ENCODE results near the gene ILDR1. TPM values are rescaled to one million over a fixed set of nuclear protein-coding genes. Genes with fewer than 3 reads are reported as not detected.

Gene ILDR1
- total and polyA plus RNA-seq, 2 of the 8 experiments (the other 6 are each of a cell fraction or from before 2014, with no cell fraction given): 1.8 TPM

GRCh38 chr3:122023335-122023910 is 1.4 kb upstream of the ILDR1 start:
- no peak overlapping the region for H2BK5ac ChIP-seq (ENCODE audit: low read depth, low read length)
- peaks cover 3% of the 10 kb centered on the region; the same call in 1 of the 2 replicates for H3K23me2 ChIP-seq (ENCODE audit: low read depth, low read length)
- H3K14ac ChIP-seq (ENCODE audit: insufficient read length): no peak overlapping the region
- H4K91ac ChIP-seq (replicated peaks; ENCODE audit: insufficient read length, low read length): no peak overlapping the region
- TF ChIP-seq RAD21 (IDR thresholded peaks at IDR 0.05 in 1 of 2, conservative IDR thresholded peaks at IDR 0.05 in 1 of 2; ENCODE audit: low read depth in 2 of 2, low read length in 2 of 2) (peak; percentile 35 to 45; a peak in 2 of 4 replicates), CTCF (IDR thresholded peaks at IDR 0.05; ENCODE audit: control extremely low read depth in 1 of 3, insufficient read depth in 1 of 3, low read depth in 1 of 3, low read length in 3 of 3) (peak; percentile 12 to 31 (median 31); a peak in 3 of 4 replicates), SP2 (IDR thresholded peaks at IDR 0.05; ENCODE audit: low read length) (no peak), GTF2F1 (IDR thresholded peaks at IDR 0.05; ENCODE audit: borderline replicate concordance, low read depth, low read length) (no peak)
- H4K8ac ChIP-seq (ENCODE audit: extremely low read depth, insufficient read depth, low read length): no peak overlapping the region
- 68% methylated on average over 7 of the region's 8 CpGs; no CpG with 5 or more reads in 1 of the 2 experiments for WGBS, 2 experiments (ENCODE audit: extremely low coverage in 1 of 2, insufficient coverage in 1 of 2, insufficient read length in 1 of 2, insufficient replicate concordance in 2 of 2, low coverage in 1 of 2, low lambda C conversion rate in 2 of 2, missing lambda C conversion rate in 1 of 2)
- no peak overlapping the region for H2BK120ac ChIP-seq (replicated peaks; ENCODE audit: low read depth, low read length)
- H4K5ac ChIP-seq (ENCODE audit: insufficient read length, low read depth, low read length): no peak overlapping the region
- no peak for DNase-seq (ENCODE audit: low read depth in 1 of 2, low spot score in 2 of 2)
- no peak overlapping the region for H3K27ac ChIP-seq (ENCODE audit: low read depth, low read length)
- no peak overlapping the region for H2AK5ac ChIP-seq (ENCODE audit: low read depth, low read length)
- no peak overlapping the region for H3K56ac ChIP-seq (replicated peaks; ENCODE audit: insufficient read length, low read depth, low read length)
- no peak overlapping the region for H2BK20ac ChIP-seq (ENCODE audit: low read length)
- no peaks in the 10 kb centered on the region; a peak in 3 of 7 replicates for H3K4me1 ChIP-seq (replicated peaks in 1 of 4; ENCODE audit: control insufficient read depth in 3 of 4, insufficient read depth in 4 of 4, low read length in 3 of 4)
- H2BK15ac ChIP-seq (ENCODE audit: low read length): no peak overlapping the region
- H3K9me3 ChIP-seq (ENCODE audit: insufficient read depth in 2 of 2, low read depth in 1 of 2, low read length in 1 of 2): no peaks in the 10 kb centered on the region
- H3K27me3 ChIP-seq (replicated peaks in 1 of 4; ENCODE audit: control insufficient read depth in 3 of 4, extremely low read depth in 1 of 4, insufficient read depth in 3 of 4, low read length in 3 of 4): no peaks in the 10 kb centered on the region; a peak in 2 of 7 replicates
- ChIA-PET POLR2A (ENCODE audit: partially characterized antibody) (no interaction called here), CTCF (ENCODE audit: partially characterized antibody) (interaction anchor here (0.6 to 2.8 kb wide), 6 partner anchors 11 to 263 kb away, joined by 3 to 9 read pairs (median 3); no protein-coding TSS in a partner anchor)
- H3K4me2 ChIP-seq (ENCODE audit: insufficient read depth in 1 of 2, low read depth in 2 of 2, low read length in 2 of 2): no peak overlapping the region; a peak in 1 of 4 replicates
- no peaks in the 10 kb centered on the region; the same call in 1 of the 2 replicates for H3K79me1 ChIP-seq (ENCODE audit: low read depth, low read length)
- H2BK12ac ChIP-seq (ENCODE audit: low read depth, low read length): no peak overlapping the region
- H2AFZ ChIP-seq (ENCODE audit: low read length): peak overlapping the region; percentile 98
- no peak overlapping the region for H3K4ac ChIP-seq (replicated peaks; ENCODE audit: insufficient read length, low read depth, low read length)
- H3K9ac ChIP-seq (replicated peaks in 1 of 4; ENCODE audit: extremely low read depth in 1 of 4, low read depth in 3 of 4, low read length in 3 of 4): 0 out of 7 replicates have a peak overlapping the region, but pooled peaks of 1 of the 4 experiments have one; percentile 19
- no peak overlapping the region for H3K4me3 ChIP-seq (ENCODE audit: extremely low read depth in 1 of 4, insufficient read depth in 2 of 4, low read depth in 3 of 4, low read length in 4 of 4)
- H3K18ac ChIP-seq (ENCODE audit: extremely low read depth, low read length): no peak overlapping the region
- no peaks in the 10 kb centered on the region for H3K36me3 ChIP-seq (ENCODE audit: control insufficient read depth in 2 of 4, insufficient read depth in 4 of 4, low read length in 3 of 4)
- H3K23ac ChIP-seq (ENCODE audit: insufficient read length): no peak overlapping the region
- no peaks in the 10 kb centered on the region for H4K20me1 ChIP-seq (replicated peaks in 1 of 2; ENCODE audit: control insufficient read depth in 1 of 2, insufficient read depth in 2 of 2, low read length in 2 of 2)
- FAIRE-seq: no peak
- no peaks in the 10 kb centered on the region for H3K79me2 ChIP-seq (ENCODE audit: control insufficient read depth in 1 of 2, insufficient read depth in 2 of 2, low read length in 2 of 2)

Measured in H1 (cell line).